GM21526 (cell line): ENCODE data around the gene SGK1.
"Not testable (repeated sequence)": the region's sequence is repeated elsewhere in the genome, so short reads cannot be mapped to it uniquely, and the experiment has no call there.

Experiments
- ATAC-seq: cut with Tn5 transposase; IDR thresholded peaks from one replicate; pipeline ENCODE4 v1.9.1; 2021; ENCODE audit warnings: moderate library complexity; ENCODE audit not compliant: unreplicated experiment, low FRiP score

SGK1 gene

DNA sequence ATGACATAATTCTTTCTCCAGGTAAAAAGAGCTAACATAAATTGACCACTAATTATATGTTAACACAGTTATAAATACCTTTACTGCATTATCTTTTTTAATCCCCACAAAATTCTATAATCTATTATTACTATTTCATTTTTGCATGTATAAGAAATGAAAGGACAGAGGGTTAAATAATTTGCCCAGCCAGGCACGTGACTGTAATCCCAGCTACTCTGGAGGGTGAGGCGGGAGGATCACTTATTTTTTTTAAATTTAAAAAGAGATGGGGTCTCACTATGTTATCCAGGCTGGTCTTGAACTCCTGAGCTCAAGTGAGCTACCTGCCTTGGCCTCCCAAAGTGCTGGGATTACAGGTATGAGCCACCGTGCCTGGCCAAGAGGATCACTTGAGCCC is 121.9 kb downstream of the SGK1 start:
- no peak for ATAC-seq

DNA sequence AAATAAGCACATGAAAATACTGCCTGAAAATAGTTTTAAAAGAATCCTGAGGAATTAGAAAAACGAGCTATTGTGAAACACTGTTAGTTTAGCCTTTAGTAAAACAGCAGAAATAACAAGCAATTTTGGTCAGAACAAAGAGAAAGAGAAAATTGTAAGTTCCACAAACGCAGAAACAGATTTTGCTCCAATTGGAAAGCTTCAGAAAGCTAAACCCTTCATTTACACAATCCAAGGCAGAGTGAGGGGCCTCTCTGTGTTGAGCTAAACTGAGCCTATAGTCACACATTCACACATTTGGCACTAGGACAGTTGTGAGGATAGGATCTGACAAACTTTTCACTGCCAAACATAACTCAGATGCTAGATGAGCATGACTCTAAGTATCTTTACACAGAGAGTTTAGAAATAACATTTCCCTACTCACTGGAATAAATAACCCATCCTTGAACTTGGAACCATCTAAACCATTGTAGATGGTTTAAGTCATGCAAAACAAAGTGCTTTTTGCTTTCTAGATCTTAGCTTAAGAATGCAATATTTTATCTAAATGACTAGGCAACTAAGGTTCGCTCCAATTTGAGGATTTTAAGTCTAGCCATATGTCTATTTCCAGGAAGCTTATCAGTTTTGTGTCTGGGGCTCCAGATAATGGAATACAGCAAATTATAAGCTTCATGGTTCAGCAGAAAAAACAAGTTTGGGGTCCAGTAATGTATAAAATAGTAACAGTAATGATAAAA is 122.6 kb downstream of the SGK1 start:
- no peak for ATAC-seq

DNA sequence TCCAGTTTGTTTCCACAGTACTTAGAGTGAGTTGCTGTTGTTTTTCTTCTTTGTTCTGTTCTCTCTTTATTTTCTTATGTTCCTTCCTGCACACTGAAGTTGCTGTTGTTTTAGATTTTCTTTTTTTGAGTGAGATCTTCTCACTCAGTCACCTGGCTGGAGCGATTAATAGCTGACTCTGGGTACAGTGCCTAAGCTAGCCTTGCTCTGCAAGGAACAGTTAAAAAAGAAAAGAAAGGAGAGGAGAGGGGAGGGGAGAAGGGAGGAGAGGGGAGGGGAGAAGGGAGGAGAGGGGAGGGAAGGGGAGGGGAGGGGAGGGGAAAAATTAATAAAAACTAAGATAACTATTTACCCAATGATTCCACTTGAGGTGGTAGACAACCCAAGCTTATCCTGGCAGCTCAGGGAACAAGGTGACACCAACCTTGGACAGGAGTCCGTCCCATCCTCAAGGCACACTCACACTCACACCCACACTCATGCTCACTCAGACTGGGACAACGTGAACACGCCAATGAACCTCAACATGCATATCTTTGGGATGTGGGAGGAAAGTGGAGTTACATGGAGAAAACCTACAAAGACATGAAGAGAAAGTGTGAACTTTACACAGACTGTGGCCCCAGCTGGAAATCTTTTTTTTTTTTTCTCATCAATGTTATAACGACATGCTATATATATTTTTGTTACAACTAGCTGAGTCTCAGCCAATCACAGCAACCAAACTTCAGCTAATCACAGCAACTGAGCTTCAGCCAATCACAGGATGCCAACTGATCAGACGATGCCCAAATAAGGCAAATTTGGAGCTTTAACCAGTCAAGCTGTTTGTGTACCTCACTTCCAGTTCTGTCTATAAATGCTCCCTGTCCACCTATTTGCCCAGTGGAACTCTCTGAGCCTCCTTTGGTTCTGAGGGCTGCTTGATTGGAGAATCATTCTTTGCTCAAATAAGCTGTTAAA is 124.1 kb downstream of the SGK1 start:
- no peak for ATAC-seq

DNA sequence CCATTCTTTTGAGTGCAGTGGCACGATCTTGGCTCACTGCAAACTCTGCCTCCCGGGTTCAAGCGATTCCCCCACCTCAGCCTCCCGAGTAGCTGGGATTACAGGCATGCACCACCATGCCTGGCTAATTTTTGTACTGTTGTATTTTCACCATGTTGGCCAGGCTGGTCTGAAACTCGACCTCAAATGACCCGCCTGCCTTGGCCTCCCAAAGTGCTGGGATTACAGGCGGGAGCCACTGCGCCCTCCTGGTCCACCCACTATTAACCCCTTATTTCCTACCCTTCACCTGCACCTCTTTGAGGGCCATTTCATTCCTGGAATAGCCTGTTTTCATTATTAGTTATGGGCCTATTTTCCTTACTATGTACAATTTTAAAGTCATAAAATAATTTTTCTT is 125.3 kb downstream of the SGK1 start:
- not testable (repeated sequence) for ATAC-seq

DNA sequence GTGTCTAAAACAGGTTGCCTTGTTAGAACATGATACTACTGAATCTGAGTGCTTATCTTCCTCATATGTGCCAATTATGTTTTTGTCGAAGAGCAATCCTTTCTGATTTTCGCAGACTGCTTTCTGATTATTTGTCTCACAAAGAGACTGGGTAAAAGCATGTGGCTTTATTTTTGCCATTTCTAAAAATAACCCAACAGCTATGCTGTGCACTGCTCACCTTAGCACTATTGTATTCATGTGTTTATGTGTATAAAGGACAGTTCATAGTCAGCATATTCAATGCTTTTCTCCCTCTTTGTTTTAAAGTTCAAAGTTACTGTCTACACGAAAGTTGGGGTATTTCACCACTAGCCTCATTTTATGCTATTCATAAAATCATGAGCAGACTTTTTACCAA is 127.0 kb downstream of the SGK1 start:
- ATAC-seq, result no peak

DNA sequence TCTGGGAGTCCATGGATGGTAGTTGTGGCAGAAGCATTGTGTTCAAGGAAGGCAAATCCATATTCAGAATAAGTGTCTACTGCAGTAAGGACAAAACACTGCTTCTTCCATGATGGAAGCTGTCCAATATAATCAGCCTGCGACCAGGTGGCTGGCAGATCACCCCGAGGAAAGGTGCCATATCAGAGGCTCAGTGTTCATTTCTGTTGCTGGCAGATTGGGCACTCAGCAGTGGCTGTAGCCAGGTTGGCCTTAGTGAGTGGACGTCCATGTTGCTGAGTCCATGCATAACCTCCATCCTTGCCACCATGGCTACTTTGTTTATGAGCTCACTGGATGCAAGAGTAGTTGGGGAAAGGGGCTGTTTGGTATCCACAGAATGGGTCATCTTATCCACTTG is 130.2 kb downstream of the SGK1 start:
- ATAC-seq, result no peak

DNA sequence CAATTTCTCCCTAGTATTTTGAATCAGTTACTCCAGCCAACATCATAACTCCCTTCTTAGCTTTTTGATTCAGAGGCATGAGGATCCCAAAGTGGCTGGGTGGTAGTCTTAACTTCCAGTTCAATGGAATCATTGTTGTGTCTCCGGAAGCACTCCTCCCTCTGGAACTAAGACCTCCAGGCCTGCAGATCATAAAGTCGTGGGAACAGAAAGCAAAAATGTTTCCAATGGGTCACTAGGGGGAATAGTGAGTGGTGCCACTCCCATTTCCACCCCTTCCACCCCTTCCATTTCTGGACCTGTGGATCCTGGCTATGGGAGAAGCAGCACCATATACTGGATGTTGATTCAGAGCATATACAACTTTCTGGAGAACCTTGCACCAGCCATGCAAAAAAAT is 130.8 kb downstream of the SGK1 start:
- no peak for ATAC-seq

DNA sequence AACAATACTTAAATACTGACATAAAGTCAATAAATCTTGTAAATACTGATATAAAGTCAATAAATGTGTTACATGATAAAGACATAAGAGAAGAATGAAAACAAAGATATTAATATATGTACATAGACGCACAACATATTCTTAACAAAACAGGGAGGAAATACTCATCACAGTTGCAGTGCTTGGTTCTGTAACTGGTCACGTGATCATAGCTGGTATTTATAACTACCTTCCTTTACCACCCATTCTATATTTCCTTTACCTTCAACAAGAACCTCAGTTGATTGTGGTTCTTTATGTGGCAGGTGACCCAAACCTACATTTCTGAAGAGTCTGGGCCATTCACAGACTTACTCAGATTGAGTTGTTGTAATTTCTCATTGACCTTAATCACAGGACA is 131.6 kb downstream of the SGK1 start:
- ATAC-seq, result no peak

DNA sequence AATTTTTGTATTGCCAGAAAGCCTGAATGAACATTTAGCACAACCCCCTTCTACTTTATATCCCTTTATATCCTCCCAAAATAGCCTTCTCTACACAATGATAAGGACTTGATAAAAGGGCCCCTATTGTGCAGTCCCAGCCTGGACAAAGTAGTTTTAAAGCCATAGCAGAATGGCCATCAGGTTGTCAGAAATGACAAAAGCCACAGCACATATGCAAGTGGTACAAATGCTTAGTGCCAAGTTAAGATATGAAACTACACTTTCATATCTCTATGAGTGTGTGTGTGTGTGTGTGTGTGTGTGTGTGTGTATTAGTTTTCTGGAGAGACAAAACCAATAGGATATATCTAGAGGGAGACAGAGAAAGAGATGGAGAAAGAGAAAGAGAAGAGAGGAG is 132.6 kb downstream of the SGK1 start:
- no peak for ATAC-seq

DNA sequence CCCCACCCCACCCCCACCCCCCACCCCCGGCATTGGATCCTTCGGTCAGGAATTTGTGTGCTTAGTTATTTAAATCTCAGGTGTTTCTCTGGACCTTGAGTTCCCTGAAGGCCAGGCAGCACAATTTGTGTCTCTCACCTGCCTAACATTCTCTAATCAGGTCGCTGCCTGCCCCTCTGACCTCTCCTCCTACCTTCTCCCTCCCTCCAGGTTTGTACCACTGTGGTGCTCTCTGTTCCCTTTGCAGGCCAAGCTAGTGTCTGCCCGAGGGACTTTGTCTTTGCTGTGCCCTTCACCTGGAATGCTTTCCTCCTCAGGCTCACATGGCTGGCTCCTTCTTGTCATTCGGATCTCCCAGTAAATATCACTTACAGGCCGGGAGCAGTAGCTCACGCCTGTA is 134.1 kb downstream of the SGK1 start:
- ATAC-seq, result no peak

DNA sequence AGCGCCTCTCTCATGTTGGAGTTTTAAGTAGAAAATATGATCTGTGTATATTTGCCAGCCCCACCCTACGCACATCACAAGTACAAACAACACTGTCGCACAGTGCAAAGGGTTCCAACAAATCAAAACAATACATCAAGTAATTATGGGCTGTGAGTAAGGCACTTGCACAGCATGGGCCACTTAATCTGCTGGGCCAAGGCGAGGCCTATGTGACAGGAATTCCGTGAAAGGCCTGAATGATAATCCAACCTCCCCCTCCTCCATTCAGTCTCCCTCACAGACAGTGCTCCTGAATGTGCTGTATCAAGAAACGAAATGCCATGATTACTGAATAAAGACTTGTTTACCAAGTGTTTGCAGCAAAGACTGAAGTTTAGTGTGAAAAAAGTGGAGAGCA is 135.4 kb downstream of the SGK1 start:
- ATAC-seq, result no peak

DNA sequence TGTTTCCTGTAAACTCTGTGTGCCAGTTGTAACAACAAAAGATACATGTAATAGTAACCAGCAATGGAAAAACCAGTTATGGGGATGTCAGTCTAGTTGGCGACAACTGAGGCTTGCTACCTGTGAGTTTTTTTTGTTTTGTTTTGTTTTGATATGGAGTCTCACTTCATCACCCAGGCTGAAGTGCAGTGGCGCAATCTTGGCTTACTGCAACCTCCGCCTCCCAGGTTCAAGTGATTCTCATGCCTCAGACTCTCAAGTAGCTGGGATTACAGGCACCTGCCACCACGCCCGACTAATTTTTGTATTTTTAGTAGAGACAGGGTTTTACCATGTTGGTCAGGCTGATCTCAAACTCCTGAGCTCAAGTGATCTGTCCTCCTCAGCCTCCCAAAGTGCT is 136.2 kb downstream of the SGK1 start:
- ATAC-seq, result not testable (repeated sequence)

DNA sequence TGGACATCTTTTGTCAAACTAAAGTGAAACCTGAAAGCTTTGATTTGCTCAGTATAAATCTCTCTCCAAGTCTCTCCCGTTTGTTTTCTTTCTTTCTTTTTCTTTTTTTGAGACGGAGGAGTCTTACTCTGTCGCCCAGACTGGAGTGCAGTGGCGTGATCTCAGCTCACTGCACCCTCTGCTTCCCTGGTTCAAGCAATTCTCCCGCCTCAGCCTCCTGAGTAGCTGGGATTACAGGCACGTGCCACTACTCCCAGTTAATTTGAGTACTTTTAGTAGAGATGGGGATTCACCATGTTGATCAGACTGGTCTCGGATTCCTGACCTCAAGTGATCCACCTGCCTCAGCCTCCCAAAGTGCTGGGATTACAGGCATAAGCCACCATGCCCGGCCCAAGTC is 136.7 kb downstream of the SGK1 start:
- ATAC-seq, result not testable (repeated sequence)

DNA sequence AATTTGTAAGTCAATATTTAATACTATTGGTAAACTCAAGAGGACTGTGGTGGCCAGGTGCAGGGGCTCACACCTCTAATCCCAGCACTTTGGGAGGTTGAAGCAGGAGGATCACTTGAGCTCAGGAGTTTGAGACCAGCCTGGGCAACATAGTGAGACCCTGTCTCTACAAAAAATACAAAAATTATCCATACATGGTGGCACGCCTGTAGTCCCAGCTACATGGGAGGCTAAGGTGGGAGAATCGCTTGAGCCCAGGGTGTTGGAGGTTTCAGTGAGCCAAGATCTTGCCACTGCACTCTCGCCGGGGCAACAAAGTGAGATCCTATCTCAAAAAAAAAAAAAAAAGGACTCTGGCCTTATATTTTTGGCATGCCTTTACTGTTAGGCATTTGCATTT is 137.4 kb downstream of the SGK1 start:
- not testable (repeated sequence) for ATAC-seq

DNA sequence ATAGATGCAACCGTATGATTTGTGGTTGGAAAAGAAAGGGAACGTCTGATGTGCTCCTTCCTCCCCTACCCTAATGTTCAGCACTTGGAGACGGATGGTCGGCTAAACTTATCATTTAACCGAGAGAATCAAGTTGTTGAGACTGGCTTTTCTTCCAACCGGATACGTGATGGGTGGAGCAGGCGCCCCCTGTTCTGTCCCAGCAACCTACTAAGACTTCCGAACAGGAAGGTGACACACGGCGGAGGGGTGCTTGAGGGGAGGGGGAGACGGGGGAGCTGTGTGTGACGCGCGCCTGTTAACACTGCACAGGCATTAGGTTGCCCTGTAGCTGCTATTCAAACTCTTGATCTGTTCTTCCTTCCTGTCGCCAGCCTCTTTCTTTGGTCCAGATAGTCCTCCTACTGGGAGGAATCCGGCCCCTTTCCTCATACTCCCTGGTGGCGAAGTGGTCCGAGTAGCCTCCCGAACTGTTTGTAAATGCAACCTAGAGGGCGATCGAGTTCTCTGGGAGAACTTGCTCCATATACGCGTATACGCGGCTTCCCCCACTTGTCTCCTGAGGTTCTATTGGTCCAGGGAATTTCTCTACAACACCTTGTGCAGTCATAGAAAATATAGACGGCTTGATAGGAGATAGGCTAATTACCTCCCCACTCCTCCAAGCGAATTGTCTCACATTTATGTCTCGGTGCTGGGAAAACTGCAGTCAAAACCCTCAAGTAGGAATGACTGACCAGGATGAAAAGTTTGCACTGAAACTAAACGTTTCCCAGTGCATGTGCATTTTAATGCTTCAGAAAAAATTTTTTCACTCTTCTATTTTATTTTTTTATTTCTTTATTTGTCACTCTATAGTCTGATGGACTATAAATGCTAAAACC is 139.5 kb downstream of the SGK1 start:
- no peak for ATAC-seq

DNA sequence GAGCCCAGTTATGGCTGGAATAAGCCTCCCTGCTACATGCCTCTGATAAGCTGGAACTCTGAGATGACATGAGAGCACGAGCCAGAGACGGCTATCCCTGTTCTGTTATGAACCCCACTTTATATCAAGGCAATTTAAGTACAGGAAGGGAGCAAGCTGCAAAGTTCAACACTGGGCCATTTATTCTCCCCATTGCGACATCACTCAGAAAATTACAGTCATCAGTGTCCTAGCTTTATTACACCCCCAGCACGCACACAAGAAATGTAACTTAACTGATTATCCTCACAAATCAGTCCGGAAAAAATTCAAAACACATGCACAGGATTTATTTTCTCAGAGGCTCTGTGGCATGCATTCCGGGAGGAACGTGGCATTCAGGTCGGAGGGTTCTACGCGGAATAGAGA is 140.2 kb downstream of the SGK1 start:
- no peak for ATAC-seq

DNA sequence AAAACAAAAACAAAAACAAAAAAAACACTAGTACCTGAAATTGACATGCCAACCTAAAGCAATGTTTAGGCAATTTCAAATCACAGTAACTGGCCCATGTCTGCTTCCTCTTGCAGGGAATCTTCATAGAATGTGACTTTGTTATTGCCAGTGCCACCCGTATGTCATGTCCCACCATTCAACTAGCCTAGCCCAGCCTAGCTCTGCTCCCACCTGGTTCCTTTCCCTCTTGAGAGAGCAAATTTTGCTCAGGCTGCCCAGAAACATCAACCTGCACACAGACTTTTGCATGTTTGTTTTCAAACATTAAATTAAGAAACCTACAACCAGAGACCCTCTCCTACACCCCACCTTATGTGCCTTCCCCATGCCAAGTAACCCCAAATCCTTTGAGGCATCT is 140.7 kb downstream of the SGK1 start:
- ATAC-seq, result no peak

DNA sequence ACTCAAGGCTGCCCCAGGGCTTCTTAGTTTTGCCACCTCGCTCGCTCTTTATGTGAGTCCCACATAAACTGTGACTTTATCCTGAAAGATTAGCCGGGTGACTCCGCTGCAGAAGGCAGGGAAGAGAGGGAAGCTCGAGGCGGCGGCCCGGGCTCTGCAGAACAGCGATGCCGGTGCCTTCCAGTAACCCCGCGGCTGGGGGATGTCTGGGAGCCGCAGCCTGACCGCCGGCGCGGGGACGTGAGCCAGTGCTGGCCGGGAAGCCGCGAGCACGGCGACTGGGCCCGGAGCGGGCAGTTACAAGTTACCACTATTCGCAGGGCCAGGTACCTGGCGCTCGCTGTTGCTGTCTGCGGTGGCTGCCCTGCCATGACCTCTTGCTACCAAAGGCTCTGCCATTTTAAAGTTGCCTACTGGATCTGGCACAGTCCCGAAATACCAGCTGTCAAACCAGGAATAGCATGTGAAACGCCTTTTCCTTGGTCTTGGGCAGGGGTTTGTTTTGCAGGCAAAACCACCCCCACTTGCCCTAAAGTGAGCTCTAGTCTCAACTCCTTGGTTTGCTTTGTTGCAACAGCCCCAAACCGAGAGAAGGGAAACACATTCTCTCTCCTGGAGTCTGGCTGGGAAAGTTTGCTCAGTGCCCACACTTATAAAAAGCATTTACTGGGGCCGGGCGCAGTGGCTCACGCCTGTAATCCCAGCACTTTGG is 141.5 kb downstream of the SGK1 start:
- ATAC-seq, result no peak

DNA sequence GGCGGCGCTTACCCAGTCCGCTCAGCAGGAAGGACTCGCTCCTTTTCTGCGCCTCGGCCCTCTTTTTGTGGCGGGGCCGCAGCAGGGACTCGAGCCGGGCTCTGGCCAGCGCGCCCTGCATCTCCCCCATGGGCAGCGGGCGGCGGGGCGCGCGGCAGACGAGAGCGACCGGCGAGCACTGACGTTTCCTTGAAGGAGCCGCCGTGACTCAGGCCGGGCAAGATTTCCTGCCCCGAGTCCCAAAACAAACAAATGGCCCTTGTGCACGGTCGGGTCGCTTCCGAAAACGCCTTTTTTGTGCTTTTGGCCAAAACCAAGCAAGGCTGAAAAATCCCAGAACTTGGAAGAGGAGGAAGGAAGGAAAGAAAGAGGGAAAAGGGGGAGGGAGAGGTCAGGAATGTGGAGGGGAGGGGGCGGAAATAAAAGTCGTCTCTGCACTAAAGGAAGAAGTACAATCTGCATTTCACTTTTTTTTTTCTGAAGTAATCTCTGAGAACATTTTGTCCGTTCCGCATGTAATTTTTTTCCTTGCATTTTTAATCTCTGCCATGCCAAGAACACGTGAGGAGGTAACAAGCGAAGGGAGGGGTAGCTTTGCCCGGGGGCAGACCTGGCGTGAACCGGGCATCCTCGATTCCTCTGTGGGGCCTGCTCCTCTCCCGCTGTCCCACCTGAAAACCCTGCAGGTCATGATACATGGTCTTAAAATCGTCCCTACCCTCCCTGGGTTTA is 142.2 kb downstream of the SGK1 start:
- peak; percentile 24 for ATAC-seq
